ENCODE results near the gene STYXL2.
A peak's percentile ranks its signal among the peaks of the same experiment; 100 is the strongest.

The STYXL2 gene

GRCh38 chr1:167081594-167082156 is 12.2 kb upstream of the STYXL2 start:
- no peak for DNase-seq (ENCODE audit: low read depth in 2 of 2)

- no peak for DNase-seq (ENCODE audit: low read depth in 2 of 2)
Observed at GRCh38 chr1:167082511-167083027, 11.3 kb upstream of the STYXL2 start.

GRCh38 chr1:167083066-167083665 is 10.7 kb upstream of the STYXL2 start:
- DNase-seq (ENCODE audit: low read depth in 2 of 2), result no peak

- no peak for DNase-seq (ENCODE audit: low read depth in 2 of 2)
Observed at GRCh38 chr1:167083871-167084270, 10.0 kb upstream of the STYXL2 start.

GRCh38 chr1:167084757-167085156 is 9.1 kb upstream of the STYXL2 start:
- DNase-seq (ENCODE audit: low read depth in 2 of 2), result no peak

- no peak for DNase-seq (ENCODE audit: low read depth in 2 of 2)
Observed at GRCh38 chr1:167086033-167086432, 7.8 kb upstream of the STYXL2 start.

- DNase-seq (ENCODE audit: low read depth in 2 of 2), result no peak
Observed at GRCh38 chr1:167086768-167087167, 7.1 kb upstream of the STYXL2 start.

- DNase-seq (ENCODE audit: low read depth in 2 of 2), result no peak
Observed at GRCh38 chr1:167088746-167089417, 5.0 kb upstream of the STYXL2 start.

GRCh38 chr1:167089939-167090313 is 3.9 kb upstream of the STYXL2 start:
- DNase-seq (ENCODE audit: low read depth in 2 of 2), result no peak

- no peak for DNase-seq (ENCODE audit: low read depth in 2 of 2)
Observed at GRCh38 chr1:167090314-167090942, 3.4 kb upstream of the STYXL2 start, which contains the start of gene GPA33. Gene GPA33 (minus strand): TSS chr1:167090377. CDS start chr1:167090287, 90 bp downstream.

GRCh38 chr1:167092653-167093052 is 1.2 kb upstream of the STYXL2 start:
- DNase-seq (ENCODE audit: low read depth in 2 of 2), result no peak

GRCh38 chr1:167094690-167095089 is 815 bp downstream of the STYXL2 start:
- no peak for DNase-seq (ENCODE audit: low read depth in 2 of 2)

- peak; percentile 30 to 39 for DNase-seq (ENCODE audit: low read depth in 2 of 2)
Observed at GRCh38 chr1:167095368-167095767, 1.5 kb downstream of the STYXL2 start.

GRCh38 chr1:167099851-167100250 is 6.0 kb downstream of the STYXL2 start:
- no peak for DNase-seq (ENCODE audit: low read depth in 2 of 2)

GRCh38 chr1:167100730-167101129 is 6.9 kb downstream of the STYXL2 start:
- no peak for DNase-seq (ENCODE audit: low read depth in 2 of 2)

GRCh38 chr1:167101754-167102153 is 7.9 kb downstream of the STYXL2 start:
- no peak for DNase-seq (ENCODE audit: low read depth in 2 of 2)

- DNase-seq (ENCODE audit: low read depth in 2 of 2), result no peak
Observed at GRCh38 chr1:167102906-167103573, 9.2 kb downstream of the STYXL2 start.

- no peak for DNase-seq (ENCODE audit: low read depth in 2 of 2)
Observed at GRCh38 chr1:167104256-167104633, 10.4 kb downstream of the STYXL2 start.

- no peak for DNase-seq (ENCODE audit: low read depth in 2 of 2)
Observed at GRCh38 chr1:167105271-167106118, 11.6 kb downstream of the STYXL2 start.

- no peak for DNase-seq (ENCODE audit: low read depth in 2 of 2)
Observed at GRCh38 chr1:167106119-167106461, 12.2 kb downstream of the STYXL2 start.

- DNase-seq (ENCODE audit: low read depth in 2 of 2), result no peak
Observed at GRCh38 chr1:167107456-167107855, 13.6 kb downstream of the STYXL2 start.

Data from fibroblast of skin of left biceps (primary cell).